Activated T-helper 9 cell treated with anti-CD3 and anti-CD28 coated beads, Interleukin-2, amount 50 U/mL, for 16 hours (primary cell): ENCODE results near the gene TCF4.

Experiments
- DNase-seq: peaks from one replicate; pipeline ENCODE4 v3.0.0-alpha.2; 2020; ENCODE audit warnings: low read depth

The TCF4 gene

DNA sequence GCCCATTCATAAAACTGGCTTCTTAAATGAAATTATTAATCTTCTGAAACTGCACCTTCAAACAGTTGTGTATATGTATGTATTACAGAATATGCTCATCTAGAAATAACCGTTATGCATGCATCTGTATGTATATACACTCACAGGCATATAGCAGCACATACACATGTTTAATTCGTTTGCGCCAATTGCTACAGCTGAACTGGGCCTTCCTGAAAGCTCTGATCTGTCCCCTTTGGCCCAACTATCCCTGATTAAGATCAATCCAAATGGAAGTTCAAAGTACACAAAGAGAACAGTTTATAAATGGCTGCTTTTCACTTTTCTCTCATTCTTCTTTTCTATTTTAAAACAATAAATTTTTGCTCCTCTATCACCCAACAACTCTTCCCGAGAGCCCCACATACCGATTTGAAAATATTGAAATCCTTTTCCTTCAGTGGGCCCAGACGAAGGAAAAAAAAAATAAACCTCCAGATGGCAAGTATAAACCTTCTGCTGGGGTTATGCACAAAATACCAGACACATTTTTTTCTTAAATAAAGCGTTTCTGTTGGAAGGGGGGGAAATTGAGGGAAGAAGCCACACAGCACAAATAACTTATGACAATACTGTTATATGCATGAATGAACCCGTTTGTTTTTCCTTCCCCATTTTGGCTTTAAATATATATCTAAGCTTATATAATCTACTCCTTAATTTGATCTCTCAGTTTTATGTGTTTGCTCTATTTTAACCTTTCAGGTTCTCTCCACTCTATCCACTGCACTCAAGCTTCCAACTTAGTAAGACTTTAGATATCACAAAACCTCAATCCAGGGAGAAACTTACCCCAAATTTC, 267.3 kb downstream of the TCF4 start:
- no peak for DNase-seq

DNA sequence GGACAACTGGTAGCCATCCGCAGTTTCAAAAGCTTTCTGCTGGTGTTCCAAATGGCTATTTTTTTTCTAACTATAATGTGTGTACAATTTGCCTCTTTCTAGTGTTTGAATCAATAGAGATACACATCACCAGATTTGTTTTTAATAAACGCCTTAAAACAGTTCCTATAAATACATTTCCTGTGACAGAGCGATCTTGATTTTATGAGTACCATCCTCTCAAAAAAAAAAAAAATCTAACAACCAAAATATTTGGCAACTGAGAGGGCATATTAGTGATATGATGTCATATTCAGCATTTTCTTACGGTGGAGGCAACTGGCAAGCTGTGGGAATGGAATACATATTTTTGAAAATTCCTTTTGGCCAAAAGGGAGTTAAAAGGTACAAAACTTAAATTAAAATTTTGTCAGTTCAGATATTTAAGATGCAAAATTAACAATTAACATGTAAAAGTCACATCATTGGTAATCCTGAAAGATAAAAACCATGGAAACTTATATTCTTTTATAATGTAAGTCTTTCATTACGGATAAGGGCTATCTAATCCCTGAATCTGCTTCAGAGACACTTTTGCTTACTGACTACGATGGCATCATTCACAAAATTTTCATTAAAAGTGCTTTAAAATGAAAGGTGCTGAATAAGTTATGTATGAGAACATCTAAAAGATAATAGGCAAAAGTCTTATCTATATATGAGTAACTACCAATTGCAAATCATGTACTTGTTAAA, 268.4 kb downstream of the TCF4 start:
- DNase-seq = no peak

DNA sequence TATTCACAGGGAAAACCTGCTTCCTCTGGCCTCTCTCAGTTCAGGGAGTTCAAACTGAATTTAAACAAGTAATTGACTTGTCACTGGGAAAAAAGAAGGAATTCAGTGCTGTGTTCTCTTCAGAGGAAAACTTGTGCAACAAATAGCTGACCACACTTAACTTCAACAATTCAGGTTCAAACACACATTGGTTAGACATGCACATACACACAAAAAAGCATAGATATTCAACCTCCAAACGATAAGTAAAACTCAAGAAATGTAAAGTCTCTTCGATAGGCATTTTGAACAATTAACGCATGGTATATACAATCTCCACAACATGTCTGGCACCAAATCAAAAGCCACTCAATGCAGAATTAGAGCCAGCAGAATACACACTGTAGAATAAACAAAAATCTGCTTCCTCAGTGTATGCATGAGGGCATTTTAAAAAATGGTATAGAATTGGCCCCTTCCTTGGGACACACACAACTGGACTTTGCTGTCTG, 269.0 kb downstream of the TCF4 start:
- no peak for DNase-seq

DNA sequence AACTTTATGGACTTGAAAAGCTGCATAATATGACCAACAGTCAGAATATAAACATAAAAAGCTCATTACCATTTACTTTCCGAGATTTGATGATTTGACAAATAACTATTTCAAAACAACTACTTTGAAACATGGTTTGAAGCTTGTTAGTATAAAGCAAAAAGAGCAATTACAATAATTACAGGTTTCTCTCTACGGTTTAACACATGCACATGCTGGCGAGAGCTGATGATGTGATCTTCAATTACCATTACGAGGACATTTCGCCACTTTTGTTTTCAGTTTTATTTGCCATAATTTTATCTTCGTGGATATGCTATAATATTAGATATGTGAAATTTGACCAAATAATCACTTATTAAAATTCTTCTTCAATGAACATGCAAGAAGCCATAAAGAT, 270.1 kb downstream of the TCF4 start:
- no peak for DNase-seq

DNA sequence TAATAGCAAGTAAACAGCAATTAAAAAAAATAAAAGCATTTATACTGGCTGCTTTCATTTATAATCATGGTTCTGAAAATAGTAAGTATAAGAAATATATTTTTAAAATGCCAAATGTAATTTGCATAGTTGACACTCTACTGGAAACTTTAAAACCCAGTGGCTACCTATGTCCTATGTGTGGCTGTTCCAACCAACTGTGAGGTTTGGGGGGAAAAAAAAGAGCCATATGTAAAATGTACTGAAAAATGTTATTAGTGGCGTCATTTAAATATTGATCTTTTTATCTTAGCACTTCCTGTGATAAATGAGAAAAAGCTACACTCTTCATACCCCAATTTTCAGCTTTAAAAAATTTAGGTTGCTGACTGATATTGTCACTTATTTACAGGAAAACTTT, 270.7 kb downstream of the TCF4 start:
- DNase-seq = no peak

DNA sequence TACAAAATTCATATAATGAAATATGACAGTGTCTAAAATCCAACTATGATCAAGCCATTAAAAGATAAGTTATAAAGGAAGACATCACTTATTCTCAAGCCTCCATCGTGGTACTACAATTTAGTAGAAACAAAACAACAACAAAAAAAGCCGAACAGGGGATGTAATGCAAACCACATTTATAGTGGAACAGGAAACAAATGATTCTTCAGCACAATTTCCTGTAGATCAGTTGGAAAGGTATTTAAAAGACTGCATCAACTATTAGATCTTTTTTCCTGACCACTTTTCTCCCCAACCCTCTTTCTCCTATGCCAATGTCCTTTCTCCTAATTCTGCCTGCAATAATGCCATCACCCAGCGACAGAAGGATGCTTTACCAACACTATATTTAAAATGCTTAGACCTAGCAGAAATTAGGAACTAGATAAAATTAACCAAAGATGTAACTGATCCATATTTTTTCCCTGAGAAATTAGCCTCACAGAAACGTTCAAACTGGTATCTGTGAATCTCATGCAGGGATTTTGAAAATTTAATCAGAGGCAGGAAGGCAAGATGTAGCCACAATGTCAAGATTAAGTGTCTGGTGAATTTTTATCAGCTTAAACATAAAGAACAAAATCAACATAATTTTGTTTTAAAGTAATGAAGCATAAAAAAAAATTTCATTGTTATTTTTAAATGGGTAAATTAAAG, 271.4 kb downstream of the TCF4 start:
- DNase-seq = no peak

DNA sequence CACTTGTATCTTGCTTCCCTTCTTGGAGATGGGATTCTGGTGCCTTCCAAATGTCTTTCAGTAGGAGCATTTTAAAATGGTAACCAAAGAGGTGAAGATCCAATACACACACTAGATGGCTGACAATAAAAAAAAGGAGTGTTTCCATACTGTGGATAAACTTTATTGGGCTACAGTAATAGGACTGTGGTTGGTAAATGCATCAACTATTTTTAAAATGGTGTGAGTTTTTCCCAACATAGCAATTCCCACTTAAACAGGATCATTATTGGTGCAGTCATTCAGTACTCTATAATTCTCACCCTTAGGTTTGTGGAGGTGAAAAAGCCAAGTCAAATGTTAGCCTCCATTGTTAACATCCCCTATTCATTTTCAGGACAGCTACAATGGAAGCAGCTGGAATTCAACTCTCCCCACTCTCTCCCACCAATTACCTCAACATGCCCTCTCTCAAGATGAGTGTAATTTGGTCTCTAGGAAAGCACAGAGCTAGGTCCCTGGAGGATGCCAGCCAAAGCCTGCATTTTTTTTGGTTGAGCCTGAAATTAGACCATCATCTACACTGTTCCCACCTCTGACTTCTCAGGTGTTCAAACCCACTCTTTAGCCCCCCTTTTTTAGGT, 273.3 kb downstream of the TCF4 start:
- DNase-seq = no peak

DNA sequence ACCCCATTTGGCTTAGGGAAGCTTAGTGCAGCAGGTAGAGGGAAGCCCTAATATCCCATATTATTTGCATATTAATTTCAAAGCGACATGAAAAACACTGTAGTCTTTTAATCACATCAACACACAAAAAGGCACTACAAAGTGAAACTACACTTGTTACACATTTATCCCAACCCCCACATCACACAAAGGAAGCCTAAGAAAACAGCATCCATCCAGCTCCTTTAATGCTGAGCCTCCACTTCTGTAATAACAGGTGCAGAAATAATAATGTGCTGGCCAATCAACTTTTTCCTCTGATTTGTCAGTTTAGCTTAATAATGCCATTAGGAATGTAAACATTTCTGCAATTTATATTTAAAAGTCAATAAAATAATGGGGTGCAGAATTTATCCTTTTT, 274.0 kb downstream of the TCF4 start:
- no peak for DNase-seq

- DNase-seq = no peak
These were observed 277.1 kb downstream of the TCF4 start for GRCh38 chr18:55310863-55311262.

- DNase-seq = no peak
These were observed 277.8 kb downstream of the TCF4 start for GRCh38 chr18:55310044-55310676.

DNA sequence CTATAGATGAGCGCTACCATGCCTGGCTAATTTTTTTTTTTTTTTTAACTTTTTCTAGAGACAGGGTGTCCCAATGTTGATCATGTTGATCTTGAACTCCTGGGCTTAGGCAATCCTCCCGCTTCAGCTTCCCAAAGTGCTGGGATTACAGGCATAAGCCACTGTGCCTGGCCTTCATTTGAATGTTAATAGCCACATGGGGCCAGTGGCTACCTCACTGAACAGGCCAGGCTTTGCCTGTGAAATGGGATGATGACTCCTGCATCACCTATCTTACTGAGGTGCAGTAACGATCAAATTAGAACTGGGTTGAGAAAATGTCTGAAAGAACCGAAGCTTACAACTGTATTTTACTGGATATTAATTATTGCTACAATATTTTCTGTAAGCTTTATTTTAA, 278.7 kb downstream of the TCF4 start:
- no peak for DNase-seq

DNA sequence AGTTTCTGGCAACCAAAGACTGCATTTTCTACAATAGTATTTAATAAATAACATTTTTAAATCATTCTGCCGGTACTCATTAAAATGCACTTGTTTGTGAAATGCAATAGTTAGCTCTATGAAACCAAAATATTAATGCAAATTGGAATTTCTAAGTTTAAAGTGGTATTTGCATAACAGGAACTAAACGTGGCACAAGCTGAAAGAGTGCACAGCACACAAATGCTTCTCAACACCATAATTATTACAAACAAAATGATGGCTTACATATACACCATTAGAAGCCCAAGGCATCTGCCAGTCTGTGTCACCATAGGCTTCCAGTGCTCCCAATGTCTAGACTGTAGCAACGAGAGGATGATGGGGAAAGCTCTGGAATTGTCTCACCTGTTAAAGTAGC, 280.5 kb downstream of the TCF4 start:
- DNase-seq = no peak

- no peak for DNase-seq
These were observed 281.5 kb downstream of the TCF4 start for GRCh38 chr18:55306359-55307024.

DNA sequence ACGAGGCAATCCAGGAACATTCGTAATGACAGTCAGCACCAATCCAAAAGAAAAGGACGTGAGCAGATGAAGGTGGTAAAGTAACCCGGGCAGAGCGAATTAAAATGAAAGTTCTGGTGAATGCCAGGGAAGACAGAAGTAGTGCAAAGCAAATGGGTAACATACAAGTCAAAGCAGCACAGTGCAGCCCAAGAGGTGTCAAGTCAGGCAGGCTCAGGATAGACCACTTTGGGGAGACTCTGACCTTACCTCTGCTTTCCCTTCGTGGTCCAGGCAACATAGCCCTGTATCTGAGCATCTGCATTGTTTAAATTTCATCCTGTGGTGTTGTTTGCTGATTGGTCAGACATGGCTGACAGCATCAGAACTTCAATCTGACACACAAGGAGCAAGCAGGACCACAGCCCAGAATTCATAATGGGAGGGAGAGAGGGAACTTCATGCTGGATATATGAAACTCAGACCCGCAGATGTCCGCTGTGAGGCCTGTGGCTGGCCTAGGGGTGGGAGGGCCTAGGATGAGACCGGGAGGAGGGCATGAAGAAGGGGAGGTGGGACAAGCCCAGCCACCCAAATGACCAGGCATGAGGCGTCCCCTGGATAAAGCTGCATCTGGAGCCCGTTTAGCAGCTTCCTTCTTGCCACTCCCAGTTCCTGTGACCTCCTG, 285.7 kb downstream of the TCF4 start:
- DNase-seq = no peak

DNA sequence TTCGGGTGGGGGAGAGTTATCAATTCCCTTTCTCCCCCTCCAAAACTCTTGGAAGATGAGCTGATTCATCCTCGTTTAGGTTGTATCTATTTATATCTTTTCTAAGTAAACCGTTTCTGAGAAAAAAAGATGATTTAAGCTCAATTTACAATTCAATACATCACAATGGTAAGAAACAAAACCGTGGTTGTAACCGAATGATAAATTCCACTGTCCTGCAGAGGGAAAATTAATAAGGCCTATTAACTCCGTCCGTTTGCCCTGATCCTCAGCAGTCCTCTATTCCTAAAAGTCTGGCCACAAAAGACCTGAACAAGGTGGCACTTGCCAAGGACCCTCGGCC, 286.2 kb downstream of the TCF4 start:
- no peak for DNase-seq

DNA sequence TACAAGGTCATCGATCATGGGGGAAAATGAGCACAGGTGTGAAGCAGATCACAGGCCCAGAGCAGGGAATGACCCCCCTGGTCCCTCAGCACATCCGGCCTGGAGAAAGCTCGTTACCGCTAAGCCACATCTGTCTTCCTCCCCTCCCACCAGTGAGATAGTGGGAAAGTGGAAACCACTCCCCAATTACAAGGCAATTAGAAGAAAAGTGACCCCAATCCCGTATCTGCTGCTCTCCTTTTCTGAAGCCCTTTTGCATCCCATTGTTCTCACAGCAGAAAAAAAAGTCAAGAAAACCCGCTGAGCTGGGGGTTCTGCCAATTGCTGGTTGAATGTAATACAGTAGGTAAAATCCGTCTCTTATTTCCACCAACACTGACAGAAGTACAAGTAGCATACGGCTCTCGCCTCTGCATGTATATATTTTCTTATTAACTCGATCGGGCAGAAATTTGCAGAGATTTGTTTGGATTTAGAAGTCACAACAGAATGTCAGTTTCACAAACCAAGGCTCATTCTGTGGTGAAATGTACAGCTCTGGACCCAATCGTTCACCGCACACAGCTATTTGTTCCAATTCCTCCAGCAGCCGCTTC, 287.0 kb downstream of the TCF4 start:
- DNase-seq = no peak

GRCh38 chr18:55300421-55300935, 287.5 kb downstream of the TCF4 start:
- no peak for DNase-seq

DNA sequence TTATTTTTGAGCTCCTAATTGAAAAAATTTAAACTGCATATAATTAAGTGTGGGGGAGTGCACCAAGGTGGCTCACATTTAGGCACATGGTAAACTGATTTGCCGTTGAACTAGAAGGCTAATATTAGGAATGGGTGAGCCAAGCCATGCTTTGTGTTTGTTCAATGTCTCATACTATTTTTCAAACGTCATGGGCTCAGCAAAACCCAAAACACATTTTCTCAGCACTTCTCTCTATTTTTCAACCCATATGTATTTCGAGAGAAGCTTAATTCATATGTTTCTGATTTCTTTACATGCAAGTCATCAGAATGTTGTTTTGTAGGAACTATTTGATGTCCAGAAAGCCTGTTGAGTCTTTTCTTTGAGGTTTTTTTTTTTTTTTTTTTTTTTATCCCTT, 291.2 kb downstream of the TCF4 start:
- DNase-seq = no peak

GRCh38 chr18:55296115-55296514, 291.9 kb downstream of the TCF4 start:
- no peak for DNase-seq

- DNase-seq = no peak
These were observed 297.1 kb downstream of the TCF4 start for GRCh38 chr18:55290898-55291297.
